HFF-Myc (cell line): ENCODE data around the gene CCDC157.

Experiments
- DNase-seq: peaks from one replicate; pipeline ENCODE4 v3.0.0-alpha.2; 2011; ENCODE audit warnings: low read depth; ENCODE audit errors: extremely low read depth
- H3K4me3 ChIP-seq: replicated peaks from 2 replicates; pipeline ENCODE4 v1.5.1; 2011; ENCODE audit warnings: low read depth, mild to moderate bottlenecking, control low read depth, low read length
- TF ChIP-seq, protein P1 (sequence below): IDR thresholded peaks from 2 replicates; pipeline ENCODE4 v1.5.1; 2012; ENCODE audit warnings: mild to moderate bottlenecking, low read depth, low read length, control low read depth; ENCODE audit errors: missing control alignments

The CCDC157 gene

DNA sequence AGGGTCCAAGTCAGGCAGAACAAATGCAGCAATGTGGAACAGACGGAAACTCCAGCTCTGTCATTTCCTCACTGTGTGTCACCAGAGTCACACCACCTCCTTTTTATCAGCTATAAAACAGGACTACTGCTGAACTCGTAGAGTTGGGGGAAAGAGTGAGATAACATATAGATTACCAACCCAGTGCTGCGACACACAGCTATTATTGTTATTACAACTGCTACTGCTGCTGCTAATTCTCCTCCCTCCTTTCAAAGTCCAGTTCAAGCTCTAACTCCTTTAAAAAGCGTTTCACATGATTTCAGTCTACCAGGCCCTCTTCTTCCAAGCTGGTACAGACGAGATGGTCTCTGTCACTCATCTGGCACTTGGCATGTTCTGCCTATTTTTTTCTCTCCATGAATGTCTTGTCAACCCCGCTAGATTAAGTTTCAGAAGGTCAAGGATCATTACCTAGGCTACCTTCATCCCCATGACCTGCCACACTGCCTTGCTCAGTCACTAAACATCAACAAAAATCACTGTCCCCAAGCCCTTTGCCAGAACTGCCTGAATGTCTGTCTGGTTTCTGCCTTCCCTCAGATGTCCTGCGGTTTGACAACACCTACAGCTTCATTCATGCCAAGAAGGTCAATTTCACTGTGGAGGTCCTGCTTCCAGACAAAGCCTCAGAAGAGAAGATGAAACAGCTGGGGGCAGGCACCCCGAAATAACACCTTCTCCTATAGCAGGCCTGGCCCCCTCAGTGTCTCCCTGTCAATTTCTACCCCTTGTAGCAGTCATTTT, 65.1 kb downstream of the CCDC157 start:
- TF ChIP-seq, protein P1, sequence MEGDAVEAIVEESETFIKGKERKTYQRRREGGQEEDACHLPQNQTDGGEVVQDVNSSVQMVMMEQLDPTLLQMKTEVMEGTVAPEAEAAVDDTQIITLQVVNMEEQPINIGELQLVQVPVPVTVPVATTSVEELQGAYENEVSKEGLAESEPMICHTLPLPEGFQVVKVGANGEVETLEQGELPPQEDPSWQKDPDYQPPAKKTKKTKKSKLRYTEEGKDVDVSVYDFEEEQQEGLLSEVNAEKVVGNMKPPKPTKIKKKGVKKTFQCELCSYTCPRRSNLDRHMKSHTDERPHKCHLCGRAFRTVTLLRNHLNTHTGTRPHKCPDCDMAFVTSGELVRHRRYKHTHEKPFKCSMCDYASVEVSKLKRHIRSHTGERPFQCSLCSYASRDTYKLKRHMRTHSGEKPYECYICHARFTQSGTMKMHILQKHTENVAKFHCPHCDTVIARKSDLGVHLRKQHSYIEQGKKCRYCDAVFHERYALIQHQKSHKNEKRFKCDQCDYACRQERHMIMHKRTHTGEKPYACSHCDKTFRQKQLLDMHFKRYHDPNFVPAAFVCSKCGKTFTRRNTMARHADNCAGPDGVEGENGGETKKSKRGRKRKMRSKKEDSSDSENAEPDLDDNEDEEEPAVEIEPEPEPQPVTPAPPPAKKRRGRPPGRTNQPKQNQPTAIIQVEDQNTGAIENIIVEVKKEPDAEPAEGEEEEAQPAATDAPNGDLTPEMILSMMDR = no peak
- no peak for DNase-seq
- peak overlapping the region; percentile 66 for H3K4me3 ChIP-seq

DNA sequence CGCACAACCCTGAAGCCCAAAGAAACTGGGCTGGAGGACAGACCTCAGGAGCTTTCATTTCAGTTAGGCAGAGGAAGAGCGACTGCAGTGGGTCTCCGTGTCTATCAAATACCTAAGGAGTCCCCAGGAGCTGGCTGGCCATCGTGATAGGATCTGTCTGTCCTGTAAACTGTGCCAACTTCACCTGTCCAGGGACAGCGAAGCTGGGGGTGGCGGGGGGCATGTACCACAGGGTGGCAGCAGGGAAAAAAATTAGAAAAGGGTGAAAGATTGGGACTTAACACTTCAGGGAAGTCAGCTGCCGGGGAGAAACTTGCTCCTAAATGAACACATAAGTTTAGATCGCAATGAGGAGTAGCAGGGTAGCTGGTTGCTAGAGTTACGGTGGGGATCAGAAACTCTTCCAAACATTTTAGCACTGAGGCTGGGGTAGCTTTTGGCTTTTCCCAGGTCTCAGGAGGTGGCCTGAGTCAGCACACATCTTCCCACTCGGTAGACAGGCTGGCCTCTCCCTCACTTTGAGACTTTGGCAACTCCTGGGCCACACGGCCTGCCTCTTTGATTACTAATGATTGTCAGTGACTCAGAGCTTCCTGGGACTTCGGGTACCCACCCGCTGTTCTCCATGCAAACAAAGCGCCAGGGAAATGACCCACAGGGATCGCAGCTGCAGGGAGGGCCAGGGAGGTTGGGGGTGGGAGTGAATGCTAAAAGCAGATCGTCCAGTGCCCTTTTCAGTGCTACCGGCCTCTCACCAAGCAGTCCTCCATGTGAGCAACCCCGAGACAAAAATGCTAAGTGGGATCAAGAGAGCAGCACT, 65.9 kb downstream of the CCDC157 start:
- TF ChIP-seq, protein P1 = no peak
- no peak for DNase-seq
- H3K4me3 ChIP-seq = peak overlapping the region; percentile 66

DNA sequence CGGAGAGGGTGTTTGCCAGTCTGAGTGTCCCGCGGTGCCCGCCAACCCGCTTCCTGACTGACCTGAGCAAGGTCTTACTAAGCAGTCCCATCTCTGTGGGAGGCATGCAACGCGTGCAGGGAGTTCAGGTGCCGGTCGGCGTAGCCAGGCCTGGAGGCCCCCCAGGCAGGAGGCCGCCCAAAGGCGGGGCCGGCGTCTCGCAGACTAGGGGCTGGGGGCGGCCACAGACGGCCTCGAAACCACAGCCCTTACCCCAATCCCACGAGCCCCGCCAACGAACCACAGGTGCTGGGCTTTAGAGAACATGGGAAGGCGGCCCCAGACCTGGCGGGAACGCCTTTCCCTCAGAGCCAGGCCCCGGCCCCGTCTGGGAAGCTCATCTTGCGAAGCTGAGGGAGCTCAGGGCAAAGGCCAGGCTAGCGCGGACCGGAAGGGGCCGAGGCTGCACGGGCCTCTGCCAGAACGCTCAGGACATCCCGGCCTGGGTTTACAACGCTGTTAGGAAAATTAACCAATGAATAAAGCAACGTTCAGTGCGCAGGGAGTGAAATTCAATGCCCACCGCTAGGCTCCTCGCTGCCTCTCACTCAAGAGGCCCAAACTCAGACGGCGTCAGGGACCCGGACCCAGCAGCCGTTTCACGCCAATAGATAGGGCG, 66.6 kb downstream of the CCDC157 start:
- TF ChIP-seq, protein P1 = no peak
- peak overlapping the region; percentile 66 for H3K4me3 ChIP-seq
- no peak for DNase-seq

DNA sequence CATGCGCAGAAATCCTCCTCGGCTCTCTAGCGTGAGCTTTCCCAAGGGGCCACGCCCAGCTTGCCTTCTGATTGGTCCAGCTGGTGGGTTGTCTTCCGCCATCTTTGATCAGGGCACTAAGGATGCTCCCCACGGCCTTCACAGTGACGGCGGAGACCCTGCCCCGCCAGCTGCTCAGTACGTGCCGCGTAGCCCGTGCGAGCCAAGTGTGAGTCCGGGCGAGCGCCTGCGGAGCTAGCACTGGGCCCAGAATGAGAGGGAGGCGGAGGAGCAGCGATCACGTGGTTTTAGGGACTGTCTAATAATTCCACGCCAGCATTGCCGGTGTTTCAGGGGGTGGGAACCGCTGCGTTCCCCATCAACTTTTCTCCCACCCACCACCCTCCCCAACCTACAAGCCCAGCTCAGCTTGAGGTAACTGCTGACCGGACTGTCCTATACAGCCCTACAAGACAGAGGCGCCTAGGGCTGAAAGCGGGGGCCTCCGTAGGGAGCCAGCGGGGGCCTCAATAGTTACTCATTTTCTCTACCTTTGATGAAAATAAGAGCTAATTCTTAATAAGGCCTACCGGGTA, 67.2 kb downstream of the CCDC157 start:
- DNase-seq = peak; percentile 99
- TF ChIP-seq, protein P1 = no peak
- peak overlapping the region; percentile 66 for H3K4me3 ChIP-seq

DNA sequence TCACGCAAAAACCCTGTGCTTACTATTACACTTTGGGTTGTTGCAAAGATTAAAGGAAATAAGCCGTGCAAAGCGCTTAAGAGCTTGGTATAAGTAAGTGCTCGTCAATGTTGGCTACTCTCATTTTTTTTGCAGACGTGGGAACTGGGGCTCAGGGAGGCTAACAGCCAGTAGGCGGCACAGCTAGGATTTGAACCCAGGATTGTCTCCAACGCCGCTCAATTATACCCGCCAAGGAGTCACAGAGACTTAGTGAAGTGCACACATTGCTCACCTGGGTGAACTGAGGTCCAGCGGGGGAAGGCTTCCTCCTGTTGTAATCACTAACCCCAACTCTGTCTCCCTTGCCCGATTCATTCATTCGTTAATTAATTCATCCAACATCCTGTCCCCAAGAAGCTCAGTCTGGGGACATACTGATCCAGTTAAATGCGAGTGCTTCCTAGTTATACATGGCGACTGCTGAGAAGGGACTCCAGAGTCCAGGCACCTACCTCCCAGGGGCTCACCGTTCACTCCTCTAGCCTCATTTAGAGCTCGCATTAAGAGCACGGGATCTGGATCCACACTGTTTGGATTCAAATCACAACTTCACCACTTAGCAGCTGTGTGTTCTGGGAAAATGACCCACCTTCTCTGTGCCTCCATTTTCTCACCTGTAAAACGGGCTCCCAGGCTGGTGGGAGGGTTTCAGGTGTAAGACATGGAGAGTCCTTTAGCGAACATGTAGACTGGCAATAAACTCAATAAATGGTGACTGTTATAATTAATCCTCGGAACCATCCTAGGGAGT, 67.9 kb downstream of the CCDC157 start:
- TF ChIP-seq, protein P1 = no peak
- no peak for DNase-seq

DNA sequence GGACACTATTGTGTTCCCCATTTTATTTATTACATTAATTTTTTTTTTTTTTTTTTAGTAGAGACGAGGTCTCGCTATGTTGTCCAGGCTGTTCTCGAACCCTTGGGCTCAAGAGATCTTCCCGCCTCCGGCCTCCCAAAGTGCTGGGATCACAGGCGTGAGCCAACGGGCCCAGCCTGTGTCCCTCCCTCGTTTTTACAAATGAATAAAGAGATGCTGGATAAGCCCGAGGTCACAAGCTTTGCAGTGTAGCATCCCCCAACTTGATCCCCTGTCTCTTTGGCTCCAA, 68.5 kb downstream of the CCDC157 start:
- DNase-seq = no peak
- TF ChIP-seq, protein P1 = no peak
- H3K4me3 ChIP-seq = peak overlapping the region; percentile 66

More for the DNA sequence above, 67.9 kb downstream of the CCDC157 start:
- H3K4me3 ChIP-seq = peak overlapping the region; percentile 66
